HepG2 (cell line): ENCODE results near the gene CHRNB4. TPM values are rescaled to one million over a fixed set of nuclear protein-coding genes. Genes with fewer than 3 reads are reported as not detected.

Experiments used
- ATAC-seq: fragments of 200-7000 bp; cut with Tn5 transposase; 3 replicates; pipeline ENCODE4 v1.9.1; 2020; ENCODE audit warnings: mild to moderate bottlenecking, moderate library complexity
- BruUV-seq: library from RNA; stranded (reverse); fragments of 400-500 nt; replicated peaks from 2 replicates; lab custom pipeline; 2021; lab: Mats Ljungman, UMichigan
- CTCF ChIA-PET: fragments of 300-600 bp; formaldehyde crosslinking; extraction: SDS; loops from one replicate; lab custom pipeline; 2021; ENCODE audit warnings: low total read pairs, inconsistent platforms, low intra/inter-chr PET ratio; lab: Yijun Ruan, JAX
- POLR2A ChIA-PET: fragments of 350-600 bp; sonication (Branson Sonifier 250); formaldehyde crosslinking; loops from one replicate; lab custom pipeline; 2020; ENCODE audit warnings: antibody characterized with exemption, inconsistent platforms; lab: Yijun Ruan, JAX
- DNase-seq: peaks from one replicate; pipeline ENCODE4 v3.0.0-alpha.2; 2015; ENCODE audit warnings: low spot score
- FAIRE-seq: peaks from 3 replicates; lab custom pipeline; 2011; peaks lifted over from hg19 to GRCh38; lab: Jason Lieb, UNC
- H2AFZ ChIP-seq: one replicate; pipeline ENCODE4 v1.6.1; 2011; ENCODE audit warnings: low read length, inconsistent platforms
- H3K27ac ChIP-seq: fragments of 300-600 bp; 3 replicates; pipeline ENCODE4 v1.8.0; 2011; ENCODE audit warnings: mixed run types, mild to moderate bottlenecking, mixed read lengths, low read length, inconsistent platforms; ENCODE audit not compliant: insufficient read depth; ENCODE audit errors: extremely low read length
- H3K27me3 ChIP-seq, 2 experiments: fragments of 200-600 bp in 1 of 2; 2 replicates in 1 of 2; 3 replicates in 1 of 2; pipeline versions ENCODE4 v1.6.0 to v1.8.0; 2011; ENCODE audit warnings: low read length in 2 of 2, mild to moderate bottlenecking in 2 of 2, moderate library complexity in 2 of 2, inconsistent platforms in 1 of 2; ENCODE audit not compliant: insufficient read depth in 2 of 2, control insufficient read depth in 1 of 2
- H3K36me3 ChIP-seq, 2 experiments: fragments of 200-600 bp in 1 of 2; replicated peaks in 1 of 2; 2 replicates in 1 of 2; 3 replicates in 1 of 2; pipeline versions ENCODE4 v1.5.1 to v1.8.0; 2011; ENCODE audit warnings: low read length in 2 of 2, inconsistent platforms in 1 of 2; ENCODE audit not compliant: insufficient read depth in 2 of 2, control insufficient read depth in 1 of 2
- H3K4me1 ChIP-seq: 2 replicates; pipeline ENCODE4 v1.5.1; 2012; ENCODE audit warnings: low read length, inconsistent platforms; ENCODE audit not compliant: insufficient read depth
- H3K4me2 ChIP-seq: 2 replicates; pipeline ENCODE4 v1.6.0; 2011; ENCODE audit warnings: low read depth, low read length, inconsistent platforms
- H3K4me3 ChIP-seq, 3 experiments: fragments of 200-600 bp in 1 of 3; sonication (generic), shearing (Covaris generic) in 1 of 3; replicated peaks in 1 of 3; 2 replicates each; pipeline ENCODE4 v1.5.1; 2011 to 2016; ENCODE audit warnings: low read length in 3 of 3, inconsistent platforms in 2 of 3, low read depth in 2 of 3, mild to moderate bottlenecking in 2 of 3, control low read depth in 1 of 3, mixed read lengths in 1 of 3; ENCODE audit not compliant: insufficient read depth in 1 of 3
- H3K79me2 ChIP-seq: one replicate; pipeline ENCODE4 v1.6.1; 2011; ENCODE audit warnings: low read length, inconsistent platforms; ENCODE audit not compliant: insufficient read depth
- H3K9ac ChIP-seq: 2 replicates; pipeline ENCODE4 v1.6.0; 2011; ENCODE audit warnings: mild to moderate bottlenecking, low read depth, low read length, inconsistent platforms; ENCODE audit not compliant: insufficient read depth
- H3K9me3 ChIP-seq: 2 replicates; pipeline ENCODE4 v1.5.1; 2012; ENCODE audit warnings: mild to moderate bottlenecking, low read length
- H4K20me1 ChIP-seq: 2 replicates; pipeline ENCODE4 v1.6.0; 2011; ENCODE audit warnings: inconsistent platforms, mild to moderate bottlenecking, low read length, moderate library complexity; ENCODE audit not compliant: insufficient read depth
- JUNB ChIP-seq: sonication (generic); formaldehyde crosslinking; IDR thresholded peaks from 2 replicates; pipeline ENCODE4 v1.8.0; 2022; ENCODE audit warnings: missing genetic modification reagents, mild to moderate bottlenecking, borderline replicate concordance
- KDM3A ChIP-seq: IDR thresholded peaks from 2 replicates; pipeline ENCODE4 v1.6.1; 2018; ENCODE audit warnings: low read depth, missing compliant biosample characterization
- KMT2A ChIP-seq: sonication (generic); formaldehyde crosslinking; IDR thresholded peaks from 2 replicates; pipeline ENCODE4 v1.4.0; 2020; ENCODE audit warnings: missing genetic modification reagents
- MYC ChIP-seq: sonication (generic); formaldehyde crosslinking; IDR thresholded peaks from 2 replicates; pipeline ENCODE4 v1.9.0; 2021; ENCODE audit warnings: missing genetic modification reagents, borderline replicate concordance
- NR2F2 ChIP-seq: IDR thresholded peaks from 2 replicates; pipeline ENCODE4 v1.6.1; 2012; ENCODE audit warnings: low read depth, inconsistent platforms, borderline replicate concordance
- RARG ChIP-seq: sonication (generic); formaldehyde crosslinking; IDR thresholded peaks from 2 replicates; pipeline ENCODE4 v1.4.0; 2020; ENCODE audit warnings: low read depth, mild to moderate bottlenecking, missing genetic modification reagents
- SOX13 ChIP-seq, 3 experiments: fragments of 450-650 bp in 1 of 3; sonication (generic) in 1 of 3; formaldehyde crosslinking in 1 of 3; IDR thresholded peaks in 2 of 3; conservative IDR thresholded peaks in 1 of 3; 2 replicates each; pipeline versions ENCODE4 v1.5.0 to v1.6.1; 2016 to 2020; ENCODE audit warnings: antibody characterized with exemption in 1 of 3, mild to moderate bottlenecking in 1 of 3, missing compliant biosample characterization in 1 of 3, missing genetic modification reagents in 1 of 3, moderate library complexity in 1 of 3
- U2AF2 ChIP-seq: fragments of 200-400 bp; formaldehyde crosslinking; IDR thresholded peaks from 2 replicates; pipeline ENCODE4 v1.6.1; 2017; ENCODE audit warnings: low read depth, mild to moderate bottlenecking, low read length
- ZFP41 ChIP-seq: sonication (generic); formaldehyde crosslinking; IDR thresholded peaks from 2 replicates; pipeline ENCODE4 v1.4.0; 2020; ENCODE audit warnings: mild to moderate bottlenecking, missing genetic modification reagents, borderline replicate concordance
- ZNF777 ChIP-seq: sonication (generic); formaldehyde crosslinking; IDR thresholded peaks from 2 replicates; pipeline ENCODE4 v1.4.0; 2020; ENCODE audit warnings: missing genetic modification reagents
- ZNF883 ChIP-seq: sonication (generic); formaldehyde crosslinking; IDR thresholded peaks from 2 replicates; pipeline ENCODE4 v1.5.1; 2020; ENCODE audit warnings: mild to moderate bottlenecking, missing genetic modification reagents; ENCODE audit errors: not compliant biosample characterization
- ZSCAN9 ChIP-seq: IDR thresholded peaks from 2 replicates; pipeline ENCODE4 v1.6.1; 2016; ENCODE audit warnings: borderline replicate concordance
- WGBS: methylation state at CpG from one replicate; pipeline ENCODE4 v1.1.6; 2017; ENCODE audit warnings: low lambda C conversion rate; 5-methylcytosine and 5-hydroxymethylcytosine counted together
- in situ Hi-C: cut with HindIII; loops from 2 replicates; pipeline ENCODE4 v1.10.0; 2017; ENCODE audit warnings: low pct_unique_long_range_greater_than_20kb; ENCODE audit not compliant: extremely low pct_ligation_motif_present
- intact Hi-C: fragments of 100-400 bp; cut with micrococcal nuclease; formaldehyde crosslinking; loops from one replicate; pipeline ENCODE4 v1.10.0; 2022; ENCODE audit not compliant: unreplicated experiment
- polyA plus RNA-seq, 8 experiments: library from polyadenylated mRNA; depleted of rRNA in 3 of 8; stranded (reverse) in 7 of 8; unstranded in 1 of 8; fragments of >200 nt; fragmentation: Illumina TruSeq in 4 of 8; extraction: Trizol in 4 of 8; gene quantifications; 2 replicates each; pipeline versions ENCODE4 v1.2.1 to v1.2.3, GENCODE V29; 2011 to 2016; ENCODE audit warnings: low read depth in 4 of 8, missing spikeins in 1 of 8, mixed read lengths in 1 of 8; ENCODE audit not compliant: insufficient read depth in 1 of 8
- total RNA-seq, 5 experiments: library from RNA; depleted of rRNA; stranded (reverse); fragments of >200 nt; fragmentation: Illumina TruSeq; extraction: Trizol; gene quantifications; 2 replicates each; pipeline ENCODE4 v1.2.3, GENCODE V29; 2016; ENCODE audit warnings: low read depth in 1 of 5
- TF ChIP-seq, protein P1 (sequence below), 2 experiments: sonication (generic) in 1 of 2; formaldehyde crosslinking in 1 of 2; IDR thresholded peaks; 2 replicates each; pipeline versions ENCODE4 v1.5.1 to v1.6.1; 2011 to 2020; ENCODE audit warnings: borderline replicate concordance in 1 of 2, low read depth in 1 of 2, low read length in 1 of 2, mild to moderate bottlenecking in 1 of 2, missing genetic modification reagents in 1 of 2, moderate library complexity in 1 of 2
- TF ChIP-seq, protein P2 (sequence below): IDR thresholded peaks from 2 replicates; pipeline ENCODE4 v1.6.1; 2016; ENCODE audit warnings: mild to moderate bottlenecking
- TF ChIP-seq, protein P3 (sequence below): IDR thresholded peaks from 2 replicates; pipeline ENCODE4 v1.4.0; 2020; ENCODE audit warnings: mild to moderate bottlenecking, missing genetic modification reagents
- TF ChIP-seq, protein P4 (sequence below): sonication (generic); formaldehyde crosslinking; IDR thresholded peaks from 2 replicates; pipeline ENCODE4 v1.4.0; 2020; ENCODE audit warnings: missing genetic modification reagents

CHRNB4 gene
- total and polyA plus RNA-seq, 2 of the 13 experiments (the other 11 are each of a cell fraction or from before 2014, with no cell fraction given): not detected

DNA sequence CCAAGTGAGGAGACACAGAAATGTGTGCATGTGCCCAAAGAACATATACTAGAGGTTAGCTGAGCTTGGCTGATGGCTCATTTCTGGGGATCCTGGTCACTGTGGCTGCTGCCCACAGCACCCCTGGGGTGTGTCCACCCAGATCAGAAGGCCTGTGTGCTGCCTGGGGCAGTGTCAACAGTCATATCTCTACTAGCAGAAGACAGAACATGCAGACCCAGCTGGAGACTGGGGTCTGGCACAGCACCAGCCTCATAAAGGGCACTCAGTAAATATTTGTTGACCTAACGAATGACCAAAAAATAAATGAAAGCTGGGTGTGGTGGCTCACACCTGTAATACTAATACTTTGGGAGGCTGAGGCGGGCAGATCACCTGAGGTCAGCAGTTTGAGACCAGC, 36.6 kb downstream of the CHRNB4 start:
- Histone ChIP-seq H3K9ac (no peak overlapping the region), H3K27me3 (peaks cover 0 to 3% of the 10 kb centered on the region in 2 experiments; a peak in 1 of 5 replicates), H3K4me3 (no peak overlapping the region), H3K4me2 (no peak overlapping the region), H3K4me1 (no peaks in the 10 kb centered on the region), H2AFZ (no peak overlapping the region), H4K20me1 (no peaks in the 10 kb centered on the region), H3K27ac (no peak overlapping the region), H3K36me3 (no peaks in the 10 kb centered on the region), H3K9me3 (no peaks in the 10 kb centered on the region), H3K79me2 (no peaks in the 10 kb centered on the region)
- in situ Hi-C loops: no loop called here
- FAIRE-seq (no peak), ATAC-seq (no peak), DNase-seq (no peak)
- CTCF ChIA-PET: no interaction called here
- BruUV-seq: no TSS peak
- POLR2A ChIA-PET: no interaction called here
- WGBS: 80% methylated on average over 1 of the region's 2 CpGs
- intact Hi-C loops: no loop called here
- TF ChIP-seq KDM3A (CRISPR knock-in tag): no peak
- TF ChIP-seq U2AF2: no peak
- no peak for TF ChIP-seq NR2F2
- TF ChIP-seq SOX13 (IDR thresholded peaks at IDR 0.05): no peak
- no peak for TF ChIP-seq SOX13 (CRISPR knock-in tag; conservative IDR thresholded peaks at IDR 0.05 in 1 of 2, IDR thresholded peaks at IDR 0.05 in 1 of 2)
- no peak for TF ChIP-seq ZNF883 (CRISPR knock-in tag)
- TF ChIP-seq JUNB (CRISPR knock-in tag): no peak
- no peak for TF ChIP-seq ZSCAN9 (CRISPR knock-in tag)
- no peak for TF ChIP-seq RARG (CRISPR knock-in tag)
- TF ChIP-seq, protein P1, sequence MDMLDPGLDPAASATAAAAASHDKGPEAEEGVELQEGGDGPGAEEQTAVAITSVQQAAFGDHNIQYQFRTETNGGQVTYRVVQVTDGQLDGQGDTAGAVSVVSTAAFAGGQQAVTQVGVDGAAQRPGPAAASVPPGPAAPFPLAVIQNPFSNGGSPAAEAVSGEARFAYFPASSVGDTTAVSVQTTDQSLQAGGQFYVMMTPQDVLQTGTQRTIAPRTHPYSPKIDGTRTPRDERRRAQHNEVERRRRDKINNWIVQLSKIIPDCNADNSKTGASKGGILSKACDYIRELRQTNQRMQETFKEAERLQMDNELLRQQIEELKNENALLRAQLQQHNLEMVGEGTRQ (IDR thresholded peaks at IDR 0.05; ENCODE audit: low read depth, low read length): no peak
- TF ChIP-seq, protein P1 (CRISPR knock-in tag; IDR thresholded peaks at IDR 0.05; ENCODE audit: borderline replicate concordance): no peak
- TF ChIP-seq ZNF777 (CRISPR knock-in tag): no peak
- TF ChIP-seq, protein P2, sequence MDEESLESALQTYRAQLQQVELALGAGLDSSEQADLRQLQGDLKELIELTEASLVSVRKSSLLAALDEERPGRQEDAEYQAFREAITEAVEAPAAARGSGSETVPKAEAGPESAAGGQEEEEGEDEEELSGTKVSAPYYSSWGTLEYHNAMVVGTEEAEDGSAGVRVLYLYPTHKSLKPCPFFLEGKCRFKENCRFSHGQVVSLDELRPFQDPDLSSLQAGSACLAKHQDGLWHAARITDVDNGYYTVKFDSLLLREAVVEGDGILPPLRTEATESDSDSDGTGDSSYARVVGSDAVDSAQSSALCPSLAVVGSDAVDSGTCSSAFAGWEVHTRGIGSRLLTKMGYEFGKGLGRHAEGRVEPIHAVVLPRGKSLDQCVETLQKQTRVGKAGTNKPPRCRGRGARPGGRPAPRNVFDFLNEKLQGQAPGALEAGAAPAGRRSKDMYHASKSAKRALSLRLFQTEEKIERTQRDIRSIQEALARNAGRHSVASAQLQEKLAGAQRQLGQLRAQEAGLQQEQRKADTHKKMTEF (CRISPR knock-in tag): no peak
- no peak for TF ChIP-seq KMT2A (CRISPR knock-in tag)
- no peak for TF ChIP-seq MYC (CRISPR knock-in tag)
- TF ChIP-seq, protein P3, sequence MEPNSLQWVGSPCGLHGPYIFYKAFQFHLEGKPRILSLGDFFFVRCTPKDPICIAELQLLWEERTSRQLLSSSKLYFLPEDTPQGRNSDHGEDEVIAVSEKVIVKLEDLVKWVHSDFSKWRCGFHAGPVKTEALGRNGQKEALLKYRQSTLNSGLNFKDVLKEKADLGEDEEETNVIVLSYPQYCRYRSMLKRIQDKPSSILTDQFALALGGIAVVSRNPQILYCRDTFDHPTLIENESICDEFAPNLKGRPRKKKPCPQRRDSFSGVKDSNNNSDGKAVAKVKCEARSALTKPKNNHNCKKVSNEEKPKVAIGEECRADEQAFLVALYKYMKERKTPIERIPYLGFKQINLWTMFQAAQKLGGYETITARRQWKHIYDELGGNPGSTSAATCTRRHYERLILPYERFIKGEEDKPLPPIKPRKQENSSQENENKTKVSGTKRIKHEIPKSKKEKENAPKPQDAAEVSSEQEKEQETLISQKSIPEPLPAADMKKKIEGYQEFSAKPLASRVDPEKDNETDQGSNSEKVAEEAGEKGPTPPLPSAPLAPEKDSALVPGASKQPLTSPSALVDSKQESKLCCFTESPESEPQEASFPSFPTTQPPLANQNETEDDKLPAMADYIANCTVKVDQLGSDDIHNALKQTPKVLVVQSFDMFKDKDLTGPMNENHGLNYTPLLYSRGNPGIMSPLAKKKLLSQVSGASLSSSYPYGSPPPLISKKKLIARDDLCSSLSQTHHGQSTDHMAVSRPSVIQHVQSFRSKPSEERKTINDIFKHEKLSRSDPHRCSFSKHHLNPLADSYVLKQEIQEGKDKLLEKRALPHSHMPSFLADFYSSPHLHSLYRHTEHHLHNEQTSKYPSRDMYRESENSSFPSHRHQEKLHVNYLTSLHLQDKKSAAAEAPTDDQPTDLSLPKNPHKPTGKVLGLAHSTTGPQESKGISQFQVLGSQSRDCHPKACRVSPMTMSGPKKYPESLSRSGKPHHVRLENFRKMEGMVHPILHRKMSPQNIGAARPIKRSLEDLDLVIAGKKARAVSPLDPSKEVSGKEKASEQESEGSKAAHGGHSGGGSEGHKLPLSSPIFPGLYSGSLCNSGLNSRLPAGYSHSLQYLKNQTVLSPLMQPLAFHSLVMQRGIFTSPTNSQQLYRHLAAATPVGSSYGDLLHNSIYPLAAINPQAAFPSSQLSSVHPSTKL (CRISPR knock-in tag): no peak
- TF ChIP-seq, protein P4, sequence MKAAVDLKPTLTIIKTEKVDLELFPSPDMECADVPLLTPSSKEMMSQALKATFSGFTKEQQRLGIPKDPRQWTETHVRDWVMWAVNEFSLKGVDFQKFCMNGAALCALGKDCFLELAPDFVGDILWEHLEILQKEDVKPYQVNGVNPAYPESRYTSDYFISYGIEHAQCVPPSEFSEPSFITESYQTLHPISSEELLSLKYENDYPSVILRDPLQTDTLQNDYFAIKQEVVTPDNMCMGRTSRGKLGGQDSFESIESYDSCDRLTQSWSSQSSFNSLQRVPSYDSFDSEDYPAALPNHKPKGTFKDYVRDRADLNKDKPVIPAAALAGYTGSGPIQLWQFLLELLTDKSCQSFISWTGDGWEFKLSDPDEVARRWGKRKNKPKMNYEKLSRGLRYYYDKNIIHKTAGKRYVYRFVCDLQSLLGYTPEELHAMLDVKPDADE (CRISPR knock-in tag): no peak
- no peak for TF ChIP-seq ZFP41 (CRISPR knock-in tag)
